Raji (cell line): ENCODE measurements around the gene NUDT3.

Source experiments
- POLR2A ChIP-seq: IDR thresholded peaks from 2 replicates; pipeline ENCODE4 v1.6.1; 2011; ENCODE audit warnings: low read depth, low read length, control low read depth; ENCODE audit not compliant: insufficient read depth

The NUDT3 gene

GRCh38 chr6:34246249-34246562 lies 146.3 kb downstream of the NUDT3 start:
- no peak for TF ChIP-seq POLR2A

GRCh38 chr6:34243901-34244884 lies 148.3 kb downstream of the NUDT3 start:
- TF ChIP-seq POLR2A: no peak

GRCh38 chr6:34243131-34243771 lies 149.2 kb downstream of the NUDT3 start:
- no peak for TF ChIP-seq POLR2A

- TF ChIP-seq POLR2A: no peak
Measured at GRCh38 chr6:34242252-34243130, 150.0 kb downstream of the NUDT3 start.

GRCh38 chr6:34241351-34242215 lies 150.9 kb downstream of the NUDT3 start:
- no peak for TF ChIP-seq POLR2A

GRCh38 chr6:34240329-34241248 lies 151.9 kb downstream of the NUDT3 start:
- no peak for TF ChIP-seq POLR2A

- TF ChIP-seq POLR2A: no peak
Measured at GRCh38 chr6:34239893-34240292, 152.6 kb downstream of the NUDT3 start.

- no peak for TF ChIP-seq POLR2A
Measured at GRCh38 chr6:34239500-34239825, 153.0 kb downstream of the NUDT3 start.

GRCh38 chr6:34238585-34239499 lies 153.6 kb downstream of the NUDT3 start:
- TF ChIP-seq POLR2A: no peak

GRCh38 chr6:34237722-34238584 lies 154.5 kb downstream of the NUDT3 start:
- TF ChIP-seq POLR2A: peak; percentile 37

GRCh38 chr6:34237316-34237721 lies 155.2 kb downstream of the NUDT3 start:
- TF ChIP-seq POLR2A: 0 out of 2 replicates have a peak, but pooled peaks have one; percentile 16
